Esophagus muscularis mucosa (tissue), 4 donors: ENCODE results near the gene NRCAM. TPM values are rescaled to one million over a fixed set of nuclear protein-coding genes. Genes with fewer than 3 reads are reported as not detected.

Experiments
- DNase-seq: peaks from one replicate; pipeline ENCODE4 v3.0.0-alpha.2; 2017; ENCODE audit errors: extremely low spot score
- H3K27ac ChIP-seq, 4 donors: fragments of 200-600 bp; sonication (generic); replicated peaks in 1 of 4; 1 replicate in 3 of 4; 2 replicates in 1 of 4; pipeline ENCODE4 v1.5.1; 2016 to 2019; ENCODE audit warnings: mild to moderate bottlenecking in 1 of 4
- H3K27me3 ChIP-seq, 4 donors: fragments of 200-600 bp; sonication (generic); one replicate each; pipeline versions ENCODE4 v1.5.1 to v1.6.0; 2016 to 2019
- H3K36me3 ChIP-seq, 4 donors: fragments of 200-600 bp; sonication (generic); one replicate each; pipeline ENCODE4 v1.5.1; 2016 to 2019
- H3K4me1 ChIP-seq, 4 donors: fragments of 200-600 bp; sonication (generic); one replicate each; pipeline ENCODE4 v1.5.1; 2016 to 2019
- H3K4me3 ChIP-seq, 4 donors: fragments of 200-600 bp; sonication (generic); 1 replicate in 2 of 4; 2 replicates in 2 of 4; pipeline ENCODE4 v1.5.1; 2016 to 2019; ENCODE audit warnings: mild to moderate bottlenecking in 4 of 4, moderate library complexity in 1 of 4
- H3K9me3 ChIP-seq, 4 donors: fragments of 200-600 bp; sonication (generic); 1 replicate in 3 of 4; 2 replicates in 1 of 4; pipeline ENCODE4 v1.5.1; 2016 to 2019
- EP300 ChIP-seq: sonication (generic); formaldehyde crosslinking; IDR thresholded peaks from one replicate; pipeline ENCODE4 v1.6.1; 2017; ENCODE audit warnings: antibody characterized with exemption
- POLR2A ChIP-seq: fragments of 450-650 bp; IDR thresholded peaks from one replicate; pipeline ENCODE4 v1.6.1; 2017; ENCODE audit warnings: antibody characterized with exemption, moderate library complexity, mild to moderate bottlenecking, low read depth
- POLR2AphosphoS5 ChIP-seq, 2 donors: sonication (generic); formaldehyde crosslinking; IDR thresholded peaks; one replicate each; pipeline ENCODE4 v1.6.1; 2017; ENCODE audit warnings: antibody characterized with exemption in 2 of 2
- WGBS: methylation state at CpG from one replicate; pipeline ENCODE4 v1.1.5; 2018; 5-methylcytosine and 5-hydroxymethylcytosine counted together
- intact Hi-C: fragments of 100-400 bp; cut with DNase I; formaldehyde crosslinking; loops from one replicate; pipeline ENCODE4 v1.15.1; 2023
- total RNA-seq, 4 donors: library from RNA; depleted of rRNA; stranded (reverse); fragments of >200 nt; gene quantifications; one replicate each; pipeline versions ENCODE4 v1.1.0 to v1.2.1, GENCODE V29; 2016
- TF ChIP-seq, protein P1 (sequence below), 3 experiments: fragments of 200-600 bp in 2 of 3; fragments of 450-650 bp in 1 of 3; sonication (generic) in 2 of 3; IDR thresholded peaks; one replicate each; pipeline ENCODE4 v1.5.1; 2017 to 2019; ENCODE audit warnings: antibody characterized with exemption in 3 of 3, mild to moderate bottlenecking in 2 of 3, moderate library complexity in 1 of 3

Gene NRCAM
- total RNA-seq, 4 donors from 2014 or later, result 2.9 to 5.2 (median 3.3) TPM

DNA sequence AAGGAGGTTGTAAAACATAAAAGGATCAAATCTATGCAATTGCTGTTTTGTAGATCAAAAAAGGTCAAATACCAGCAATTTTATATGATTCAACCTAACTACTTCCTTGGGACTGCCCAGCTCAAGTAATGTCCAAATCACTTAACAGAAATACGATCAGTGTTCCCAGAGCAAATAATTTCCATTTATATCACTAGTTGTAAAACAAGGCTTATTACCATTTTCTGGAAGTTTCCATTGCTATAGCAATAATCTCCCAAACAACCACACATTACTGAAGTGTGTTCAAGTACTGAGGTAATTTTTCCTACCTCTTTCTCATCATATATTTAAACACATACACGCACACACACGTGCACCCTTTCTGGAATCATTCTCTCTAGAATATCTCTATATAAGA is 123.3 kb downstream of the NRCAM start:
- H3K9me3 ChIP-seq, result no peaks in the 10 kb centered on the region
- no peaks in the 10 kb centered on the region for H3K36me3 ChIP-seq
- no peak overlapping the region for H3K4me3 ChIP-seq
- intact Hi-C loops, result no loop called here
- WGBS, result 81% methylated on average over 3 of the region's 3 CpGs
- H3K4me1 ChIP-seq, result no peaks in the 10 kb centered on the region
- no peaks in the 10 kb centered on the region for H3K27me3 ChIP-seq
- H3K27ac ChIP-seq, result no peak overlapping the region
- TF ChIP-seq, protein P1, sequence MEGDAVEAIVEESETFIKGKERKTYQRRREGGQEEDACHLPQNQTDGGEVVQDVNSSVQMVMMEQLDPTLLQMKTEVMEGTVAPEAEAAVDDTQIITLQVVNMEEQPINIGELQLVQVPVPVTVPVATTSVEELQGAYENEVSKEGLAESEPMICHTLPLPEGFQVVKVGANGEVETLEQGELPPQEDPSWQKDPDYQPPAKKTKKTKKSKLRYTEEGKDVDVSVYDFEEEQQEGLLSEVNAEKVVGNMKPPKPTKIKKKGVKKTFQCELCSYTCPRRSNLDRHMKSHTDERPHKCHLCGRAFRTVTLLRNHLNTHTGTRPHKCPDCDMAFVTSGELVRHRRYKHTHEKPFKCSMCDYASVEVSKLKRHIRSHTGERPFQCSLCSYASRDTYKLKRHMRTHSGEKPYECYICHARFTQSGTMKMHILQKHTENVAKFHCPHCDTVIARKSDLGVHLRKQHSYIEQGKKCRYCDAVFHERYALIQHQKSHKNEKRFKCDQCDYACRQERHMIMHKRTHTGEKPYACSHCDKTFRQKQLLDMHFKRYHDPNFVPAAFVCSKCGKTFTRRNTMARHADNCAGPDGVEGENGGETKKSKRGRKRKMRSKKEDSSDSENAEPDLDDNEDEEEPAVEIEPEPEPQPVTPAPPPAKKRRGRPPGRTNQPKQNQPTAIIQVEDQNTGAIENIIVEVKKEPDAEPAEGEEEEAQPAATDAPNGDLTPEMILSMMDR (IDR thresholded peaks at IDR 0.05), result no peak
- TF ChIP-seq POLR2A, result no peak
- TF ChIP-seq EP300, result no peak
- TF ChIP-seq POLR2AphosphoS5 (IDR thresholded peaks at IDR 0.05), result no peak
- no peak for DNase-seq

DNA sequence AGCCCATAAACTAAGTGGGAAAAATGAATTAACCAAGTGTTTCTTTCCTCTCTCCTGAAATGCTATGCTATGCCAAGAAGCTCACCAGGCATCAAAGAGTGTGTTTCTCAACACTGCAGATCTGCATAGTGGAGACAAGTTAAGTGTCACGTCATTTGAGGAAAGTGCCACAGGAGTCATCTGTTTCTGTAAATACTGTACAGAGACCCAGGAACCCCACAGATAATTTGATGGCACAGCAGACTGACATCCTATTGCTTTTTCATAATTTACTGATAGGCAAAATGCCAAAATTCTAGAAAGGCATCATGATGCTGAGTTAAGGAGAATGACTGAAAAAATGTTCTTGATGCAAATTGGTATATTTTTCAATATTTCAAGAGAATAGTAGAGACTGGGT is 124.3 kb downstream of the NRCAM start:
- TF ChIP-seq EP300 (no peak), POLR2A (no peak), POLR2AphosphoS5 (IDR thresholded peaks at IDR 0.05) (no peak)
- TF ChIP-seq, protein P1 (IDR thresholded peaks at IDR 0.05), result no peak
- WGBS, result 73% methylated on average over 1 of the region's 1 CpG
- Histone ChIP-seq H3K4me3 (no peak overlapping the region), H3K36me3 (no peaks in the 10 kb centered on the region), H3K27me3 (no peaks in the 10 kb centered on the region), H3K27ac (no peak overlapping the region), H3K9me3 (no peaks in the 10 kb centered on the region), H3K4me1 (no peaks in the 10 kb centered on the region)
- DNase-seq, result no peak
- intact Hi-C loops, result no loop called here

DNA sequence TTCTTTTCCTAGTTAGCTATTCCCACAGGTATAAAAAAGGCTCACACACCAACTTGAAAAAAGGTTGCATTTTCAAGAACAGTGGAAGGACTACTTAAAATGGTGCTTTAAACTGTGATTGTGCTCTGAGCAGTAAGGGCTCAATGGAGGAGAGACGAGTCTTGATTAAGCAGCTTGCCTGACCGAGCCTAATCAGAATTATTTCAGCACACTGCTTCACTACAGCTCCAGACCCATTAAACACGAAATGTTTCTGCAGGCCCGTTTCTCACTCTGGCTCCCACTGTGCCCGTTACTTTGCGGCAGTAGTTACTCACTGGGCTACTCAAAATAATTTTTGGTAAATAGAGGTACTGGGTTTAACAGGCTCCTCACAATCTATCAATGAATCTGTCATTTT is 126.0 kb downstream of the NRCAM start:
- Histone ChIP-seq H3K36me3 (no peaks in the 10 kb centered on the region), H3K4me3 (no peak overlapping the region), H3K27ac (no peak overlapping the region), H3K27me3 (no peaks in the 10 kb centered on the region), H3K9me3 (no peaks in the 10 kb centered on the region), H3K4me1 (no peaks in the 10 kb centered on the region)
- WGBS, result 86% methylated on average over 6 of the region's 6 CpGs
- intact Hi-C loops, result no loop called here
- no peak for DNase-seq
- TF ChIP-seq POLR2A (no peak), POLR2AphosphoS5 (IDR thresholded peaks at IDR 0.05) (no peak), EP300 (no peak)
- TF ChIP-seq, protein P1 (IDR thresholded peaks at IDR 0.05), result no peak

DNA sequence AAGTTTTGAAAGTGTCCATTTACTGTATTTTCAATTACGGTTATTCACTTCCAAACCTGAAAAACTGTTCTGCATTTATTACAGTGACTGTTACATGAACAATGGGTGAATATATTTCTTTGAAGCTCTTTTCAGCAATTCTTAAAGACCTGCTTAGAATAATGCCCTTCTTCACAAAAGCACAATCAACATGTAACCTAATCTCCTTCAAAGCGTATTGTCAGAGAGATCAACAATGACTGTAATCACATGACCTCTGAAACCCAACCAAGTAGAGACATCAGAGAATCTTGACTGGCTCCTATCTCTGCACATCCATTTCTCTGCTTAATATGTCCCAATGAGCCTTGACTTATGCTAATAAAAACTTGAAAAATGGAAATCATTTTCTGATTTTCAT is 126.7 kb downstream of the NRCAM start:
- Histone ChIP-seq H3K4me1 (no peaks in the 10 kb centered on the region), H3K36me3 (no peaks in the 10 kb centered on the region), H3K4me3 (no peak overlapping the region), H3K9me3 (no peaks in the 10 kb centered on the region), H3K27me3 (no peaks in the 10 kb centered on the region), H3K27ac (no peak overlapping the region)
- 86% methylated on average over 2 of the region's 2 CpGs for WGBS
- no peak for DNase-seq
- TF ChIP-seq EP300, result no peak
- TF ChIP-seq POLR2A, result no peak
- no peak for TF ChIP-seq POLR2AphosphoS5 (IDR thresholded peaks at IDR 0.05)
- TF ChIP-seq, protein P1 (IDR thresholded peaks at IDR 0.05), result no peak
- intact Hi-C loops, result no loop called here

DNA sequence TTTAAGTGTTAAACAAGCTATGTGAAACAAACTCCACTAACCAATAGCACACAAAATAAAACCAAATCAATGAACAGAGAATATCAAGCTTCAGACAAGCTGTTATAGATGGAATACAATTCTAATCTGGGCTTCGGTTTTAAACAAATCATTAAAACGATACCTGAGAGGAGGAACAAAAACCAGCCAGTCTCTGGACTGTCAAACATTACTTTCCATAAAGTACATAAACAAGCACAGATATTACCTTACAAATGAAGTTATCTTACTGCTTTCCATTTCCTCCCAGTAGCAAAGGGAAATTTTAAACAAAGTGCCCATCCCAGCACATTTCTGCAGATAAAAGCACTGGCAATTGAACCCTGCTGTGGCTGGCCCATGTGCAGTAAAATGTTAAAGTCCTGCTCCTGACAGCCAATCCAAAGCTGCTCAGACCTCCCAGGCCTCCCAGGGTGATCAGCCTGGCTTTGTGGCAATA is 128.0 kb downstream of the NRCAM start:
- intact Hi-C loops, result no loop called here
- DNase-seq, result no peak
- H3K4me3 ChIP-seq, result no peak overlapping the region
- no peaks in the 10 kb centered on the region for H3K27me3 ChIP-seq
- H3K27ac ChIP-seq, result no peak overlapping the region
- no peaks in the 10 kb centered on the region for H3K4me1 ChIP-seq
- 44% methylated on average over 2 of the region's 2 CpGs for WGBS
- H3K9me3 ChIP-seq, result no peaks in the 10 kb centered on the region
- TF ChIP-seq POLR2A (no peak), EP300 (no peak)
- H3K36me3 ChIP-seq, result no peaks in the 10 kb centered on the region
